GM21528 (cell line): ENCODE measurements around the gene FRMD1.

Experiments
- ATAC-seq: cut with Tn5 transposase; IDR thresholded peaks from one replicate; pipeline ENCODE4 v1.9.1; 2021; ENCODE audit warnings: mild to moderate bottlenecking, moderate library complexity; ENCODE audit not compliant: unreplicated experiment, low FRiP score

The FRMD1 gene

DNA sequence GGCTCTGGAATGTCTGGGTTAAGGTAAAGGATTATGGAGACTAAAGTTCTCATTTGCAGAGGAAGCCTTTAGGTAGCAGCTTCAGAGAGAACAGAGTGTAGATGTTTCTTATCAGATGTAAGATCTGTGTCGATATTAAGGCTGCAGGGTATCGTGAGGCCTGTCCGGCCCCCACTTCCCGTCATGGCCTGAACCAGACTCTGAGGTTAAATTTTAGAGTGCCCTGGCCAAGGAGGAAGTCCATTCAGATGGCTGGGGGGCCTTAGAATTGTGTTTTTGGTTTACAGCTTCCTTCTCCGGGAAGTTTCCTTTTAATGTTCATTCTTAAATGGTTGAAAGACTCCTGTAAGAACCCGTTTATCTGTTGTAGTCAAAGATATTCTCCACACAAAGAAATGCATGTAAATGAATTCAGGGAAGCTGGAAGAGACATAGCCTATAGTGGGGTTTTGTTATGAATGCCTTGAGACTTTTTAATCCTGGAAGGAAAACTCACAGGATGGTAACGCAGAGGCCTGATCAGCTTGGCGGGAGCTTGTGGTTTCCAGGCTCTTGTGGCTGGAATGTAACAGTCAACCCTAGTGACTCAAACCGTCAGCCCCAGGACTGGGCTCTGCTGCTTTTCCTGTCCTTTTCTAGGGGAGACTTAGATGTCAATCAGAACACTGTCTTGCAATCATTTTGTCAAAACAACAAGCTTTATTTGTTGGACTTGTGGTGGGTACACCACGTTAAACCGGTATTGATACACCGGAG, 46.8 kb downstream of the FRMD1 start:
- no peak for ATAC-seq

DNA sequence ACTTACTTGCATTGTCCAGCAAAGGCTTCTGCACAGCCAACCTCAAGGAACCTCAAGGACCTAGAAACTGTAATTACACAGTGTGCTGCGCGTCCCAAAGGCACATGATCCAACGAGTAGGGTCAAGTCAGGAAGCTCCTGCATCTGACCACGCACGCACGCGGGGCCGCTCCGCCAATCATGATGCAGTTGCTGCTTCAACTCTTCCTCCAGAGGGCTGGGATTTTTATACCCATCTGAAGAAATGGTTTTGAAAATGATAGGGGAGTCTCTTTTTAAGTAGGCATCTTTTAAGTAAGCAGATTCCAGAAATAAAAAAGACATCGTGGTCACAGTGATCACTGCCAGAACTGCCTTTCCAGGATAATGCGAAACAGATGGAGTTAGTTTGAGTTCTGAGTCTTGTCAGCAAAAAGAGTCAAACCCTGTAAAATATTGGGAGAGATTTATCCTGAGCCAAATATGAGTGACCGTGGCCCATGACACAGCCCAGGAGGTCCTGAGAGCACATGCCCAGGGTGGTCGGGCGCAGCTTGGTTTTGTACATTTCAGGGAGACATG, 47.5 kb downstream of the FRMD1 start:
- ATAC-seq: no peak

DNA sequence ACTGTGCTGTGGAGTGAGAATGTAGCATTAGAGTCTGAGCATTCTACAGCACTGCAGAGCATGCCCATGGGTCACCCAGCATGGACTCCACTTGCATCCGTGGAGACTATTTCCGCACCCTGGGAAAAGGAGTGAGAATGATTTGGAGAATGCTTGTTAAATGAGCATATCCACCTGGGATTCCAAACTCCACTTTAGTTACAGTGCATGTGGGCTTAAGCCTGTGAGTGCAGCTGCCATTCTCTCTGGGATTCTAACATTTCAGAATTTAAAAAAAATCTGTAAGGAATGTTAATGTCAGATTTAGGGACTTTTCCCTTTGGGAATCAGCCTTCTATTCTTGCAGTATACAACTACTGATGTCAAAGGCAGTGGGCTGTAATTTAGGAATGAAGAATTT, 48.1 kb downstream of the FRMD1 start:
- no peak for ATAC-seq

DNA sequence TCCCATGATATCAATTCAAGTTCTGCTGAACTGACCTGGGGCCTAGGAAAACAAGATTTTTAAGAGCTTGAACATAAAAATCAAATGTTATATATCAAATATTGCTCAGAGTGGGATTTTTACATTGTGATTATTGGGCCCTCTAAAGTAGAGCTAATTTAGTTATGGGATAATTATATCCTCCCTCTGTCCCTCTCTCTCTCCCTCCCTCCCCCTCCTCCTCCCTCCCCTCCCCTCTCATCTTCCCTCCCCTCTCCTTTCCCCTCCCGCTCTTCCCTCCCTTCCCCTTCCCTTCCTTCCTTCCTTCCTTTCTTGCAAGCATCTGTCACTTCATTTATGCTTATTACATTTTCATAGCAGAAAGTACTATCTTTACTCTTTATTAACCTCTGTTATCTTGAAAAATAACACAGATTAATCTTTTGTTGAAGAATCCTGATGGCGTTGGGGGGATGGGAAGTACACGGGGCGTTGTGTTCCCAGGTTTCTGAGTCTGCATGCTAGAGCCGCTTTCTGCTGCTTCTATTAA, 48.7 kb downstream of the FRMD1 start:
- no peak for ATAC-seq

DNA sequence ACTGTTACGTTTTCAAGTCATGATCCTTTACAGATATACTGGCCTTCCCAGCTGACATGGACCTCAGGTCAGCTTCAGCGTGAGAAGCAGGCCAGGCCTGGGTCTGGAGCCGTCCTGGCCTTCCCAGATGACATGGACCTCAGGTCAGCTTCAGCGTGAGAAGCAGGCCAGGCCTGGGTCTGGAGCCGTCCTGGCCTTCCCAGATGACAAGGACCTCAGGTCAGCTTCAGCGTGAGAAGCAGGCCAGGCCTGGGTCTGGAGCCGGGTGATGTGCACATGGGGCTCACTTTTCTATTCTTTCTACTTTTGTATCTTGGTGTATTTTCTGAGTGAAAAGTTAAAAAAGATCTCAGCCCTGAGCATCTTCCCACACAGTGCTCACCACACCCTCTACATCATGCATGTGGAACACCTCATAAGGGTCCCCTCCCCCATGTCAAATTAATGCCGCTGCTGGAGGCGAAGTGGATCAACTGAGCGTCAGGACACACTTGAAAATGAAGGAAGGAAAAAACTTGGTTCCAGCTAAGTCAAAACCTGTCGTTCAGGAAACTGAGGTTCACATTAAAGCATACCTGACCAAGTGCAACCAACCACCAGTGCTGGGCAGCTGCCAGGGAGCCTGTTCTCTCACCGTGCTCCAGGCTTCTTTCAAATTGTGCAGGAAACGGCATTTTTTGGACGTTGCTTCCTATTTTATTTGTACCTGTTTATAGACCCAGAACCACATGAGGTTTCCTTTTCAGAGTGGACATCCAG, 49.4 kb downstream of the FRMD1 start:
- no peak for ATAC-seq

DNA sequence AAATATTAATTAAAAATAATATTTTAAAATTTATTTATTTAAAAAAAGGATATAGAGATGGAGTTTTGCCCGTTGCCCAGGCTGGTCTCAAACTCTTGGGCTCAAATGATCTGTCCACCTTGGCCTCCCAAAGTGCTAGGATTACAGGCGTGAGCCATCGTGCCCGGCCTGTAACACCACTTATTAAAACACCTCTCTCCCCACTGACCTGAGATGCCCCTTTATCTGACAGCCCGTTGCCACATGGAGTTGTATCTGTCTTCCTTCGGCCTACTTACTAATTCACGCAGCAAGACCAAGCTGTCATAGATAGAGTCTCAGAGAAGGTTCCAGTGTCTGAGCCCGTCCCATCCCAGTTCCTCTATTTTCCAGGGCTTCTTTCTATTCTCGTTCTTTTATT, 50.8 kb downstream of the FRMD1 start:
- no peak for ATAC-seq

DNA sequence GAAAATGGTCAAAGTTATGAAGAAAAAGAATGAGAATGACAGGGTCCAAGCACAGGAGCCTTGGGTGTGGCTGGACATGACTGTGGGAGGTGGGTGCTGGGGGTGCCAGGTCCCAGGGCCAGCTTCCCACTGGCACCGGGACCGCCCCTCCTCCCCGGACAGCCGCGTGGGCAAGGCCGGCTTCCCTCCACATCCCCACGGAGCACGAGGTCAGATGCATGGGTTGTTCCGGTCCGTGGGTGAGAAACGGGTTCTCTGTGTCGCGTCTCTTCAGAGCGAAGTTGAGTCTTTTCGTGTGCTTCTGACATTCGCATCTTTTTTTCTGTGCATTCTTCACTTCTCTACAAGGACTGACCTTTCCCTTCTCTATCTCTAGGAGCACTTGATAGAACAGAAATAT, 51.5 kb downstream of the FRMD1 start:
- no peak for ATAC-seq

DNA sequence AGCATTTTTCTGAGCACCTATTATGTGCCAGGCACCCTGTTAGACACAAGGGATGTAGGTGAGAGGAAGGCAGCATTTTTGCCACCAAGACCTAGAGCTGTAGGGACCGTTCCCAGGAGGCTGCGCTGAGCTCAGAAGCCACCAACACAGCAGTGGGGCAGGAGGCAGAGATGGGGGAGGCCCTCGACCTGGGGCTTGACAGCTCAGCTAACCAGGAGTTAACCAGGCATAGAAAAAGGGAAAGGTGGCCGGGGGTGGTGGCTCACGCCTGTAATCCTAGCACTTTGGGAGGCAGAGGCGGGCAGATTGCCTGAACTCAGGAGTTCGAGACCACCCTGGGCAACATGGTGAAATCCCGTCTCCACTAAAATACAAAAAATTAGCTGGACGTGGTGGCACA, 52.1 kb downstream of the FRMD1 start:
- no peak for ATAC-seq

DNA sequence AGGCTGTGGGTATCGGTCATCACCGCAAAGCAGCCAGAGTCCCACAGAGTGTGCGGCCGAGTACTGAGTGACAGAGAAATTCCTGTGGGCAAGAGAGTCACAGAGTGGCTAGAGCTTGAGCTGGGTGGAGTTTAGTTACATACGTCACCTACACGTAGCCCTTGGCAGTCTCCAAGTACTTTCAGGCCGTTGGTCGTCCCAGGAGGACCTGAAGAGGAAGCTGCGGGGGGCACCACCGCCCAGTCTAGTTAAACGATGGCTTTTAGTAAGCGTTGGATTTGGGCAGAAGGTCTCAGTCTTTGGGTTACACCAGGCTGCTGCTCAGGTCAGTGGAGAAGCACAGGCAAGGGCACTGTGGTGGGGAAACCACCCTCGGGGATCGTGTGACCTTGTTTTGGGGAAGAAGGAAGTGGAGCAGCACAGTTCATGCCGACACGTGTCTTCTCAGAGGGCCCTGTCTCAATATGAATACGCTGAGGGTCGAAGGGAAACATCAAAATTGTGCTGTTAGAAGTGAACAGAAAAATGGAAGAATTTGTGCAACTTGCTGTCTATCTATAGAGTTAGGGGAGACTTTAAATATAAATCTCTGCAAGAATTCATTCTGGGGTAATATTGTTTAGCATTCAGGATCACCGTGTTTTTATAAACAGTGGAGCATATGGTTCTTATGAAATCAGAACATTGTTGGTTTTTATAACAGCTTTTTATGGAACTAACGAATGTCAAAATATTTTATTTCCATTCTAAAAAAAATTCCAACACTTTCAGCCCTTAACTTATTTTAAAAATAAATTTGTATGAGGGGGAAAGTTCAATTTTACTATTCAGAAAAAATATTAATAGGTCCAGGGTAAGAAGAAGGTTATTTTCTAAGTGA, 52.9 kb downstream of the FRMD1 start:
- no peak for ATAC-seq

DNA sequence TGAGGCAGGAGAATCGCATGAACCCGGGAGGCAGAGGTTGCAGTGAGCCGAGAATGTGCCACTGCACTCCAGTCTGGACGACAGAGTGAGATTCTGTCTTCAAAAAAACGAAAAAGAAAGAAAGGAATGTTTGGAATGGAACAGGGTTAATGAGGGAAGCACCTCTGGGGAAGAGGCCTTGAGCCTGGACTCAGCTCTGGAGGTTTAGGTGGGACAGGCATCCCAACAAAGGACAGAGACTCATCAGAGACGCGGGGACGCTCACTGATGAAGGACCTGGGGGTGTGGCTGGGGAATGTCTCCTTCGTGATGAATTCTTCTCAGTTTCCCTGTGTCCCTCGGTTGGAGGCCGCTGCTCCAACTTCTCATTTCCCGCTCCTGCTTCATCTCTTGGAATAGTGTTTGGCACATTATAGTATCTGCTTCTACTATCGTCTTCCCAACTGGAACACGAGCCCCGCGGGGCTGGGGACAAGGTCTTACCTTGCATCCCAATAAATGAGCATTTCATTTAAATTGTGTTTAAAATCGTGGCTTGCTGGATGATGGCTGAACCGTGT, 54.0 kb downstream of the FRMD1 start:
- ATAC-seq: no peak

DNA sequence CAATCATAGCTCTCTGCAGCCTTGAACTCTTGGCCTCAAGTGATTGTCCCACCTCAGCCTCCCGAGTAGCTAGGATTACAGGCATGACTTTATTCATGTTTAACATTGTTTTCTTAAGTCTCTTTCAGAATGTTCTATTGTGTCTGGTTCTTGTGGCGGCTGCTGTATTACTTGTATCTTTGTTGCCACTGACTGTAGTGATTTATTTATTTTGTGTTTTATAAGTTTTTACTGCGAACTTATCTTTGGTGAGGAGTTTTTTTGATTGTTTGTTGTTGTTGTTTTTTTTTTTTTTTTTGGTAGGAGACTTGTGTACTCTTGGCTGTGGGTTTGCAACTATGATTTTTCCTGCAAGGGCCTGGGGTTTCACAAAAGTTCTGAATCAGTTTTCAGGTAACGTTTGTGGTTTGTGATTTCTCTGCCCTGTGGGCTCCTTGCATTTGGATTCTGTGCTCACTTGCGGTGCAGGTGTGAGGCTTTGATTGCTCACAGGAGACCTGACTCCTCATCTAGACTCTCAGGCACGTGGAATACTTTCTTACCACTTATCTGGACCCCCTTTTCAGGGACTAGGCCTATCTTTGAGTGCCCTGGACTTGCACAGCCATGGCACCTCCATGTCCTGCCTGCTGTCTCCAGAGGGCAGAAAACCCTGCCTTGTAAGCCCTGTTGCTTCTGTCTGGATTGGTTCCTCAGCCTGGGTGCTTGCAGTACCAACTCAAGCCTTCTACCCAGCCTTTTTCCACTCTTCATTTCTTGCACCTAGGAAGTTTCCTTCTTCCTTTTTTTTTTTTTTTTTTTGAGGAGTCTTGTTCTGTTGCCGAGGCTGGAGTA, 56.3 kb downstream of the FRMD1 start:
- ATAC-seq: no peak

DNA sequence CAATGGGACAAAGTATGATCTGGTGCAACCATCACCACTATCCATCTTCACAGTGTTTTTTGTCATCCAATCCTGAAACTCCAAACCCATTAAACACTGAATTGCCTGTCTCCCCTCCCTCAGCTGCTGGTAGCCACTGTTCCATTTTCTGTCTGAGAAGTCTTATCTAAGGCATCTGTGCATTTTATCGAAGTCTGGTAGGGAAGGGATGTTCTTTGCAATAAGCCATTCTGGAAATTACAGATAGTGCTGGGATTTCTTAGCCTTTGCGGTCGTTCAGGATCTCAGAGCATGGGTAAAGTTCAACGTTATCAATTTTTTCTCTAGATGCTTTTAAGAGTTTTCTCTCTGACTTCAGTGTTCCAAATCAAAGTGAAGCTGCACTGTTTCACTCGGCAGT, 57.4 kb downstream of the FRMD1 start:
- ATAC-seq: no peak

DNA sequence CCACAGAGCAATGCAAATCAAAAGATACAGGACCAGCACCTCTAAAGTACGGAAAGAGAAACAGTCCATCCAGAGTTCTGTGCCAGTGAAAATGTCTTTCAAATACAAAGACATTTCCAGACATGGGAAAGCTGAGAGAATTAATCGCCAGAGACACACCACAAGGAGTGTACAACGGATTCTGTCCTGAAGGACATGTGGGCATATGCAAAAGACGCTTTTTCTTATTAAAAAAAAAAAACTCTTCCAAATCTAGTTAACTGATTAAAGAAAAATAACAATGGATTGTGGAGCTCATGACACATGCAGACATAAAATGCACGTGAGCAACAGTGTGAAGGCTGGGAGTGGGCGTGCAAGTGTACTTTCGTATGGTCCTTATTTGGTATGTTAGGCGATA, 58.8 kb downstream of the FRMD1 start:
- ATAC-seq: no peak

DNA sequence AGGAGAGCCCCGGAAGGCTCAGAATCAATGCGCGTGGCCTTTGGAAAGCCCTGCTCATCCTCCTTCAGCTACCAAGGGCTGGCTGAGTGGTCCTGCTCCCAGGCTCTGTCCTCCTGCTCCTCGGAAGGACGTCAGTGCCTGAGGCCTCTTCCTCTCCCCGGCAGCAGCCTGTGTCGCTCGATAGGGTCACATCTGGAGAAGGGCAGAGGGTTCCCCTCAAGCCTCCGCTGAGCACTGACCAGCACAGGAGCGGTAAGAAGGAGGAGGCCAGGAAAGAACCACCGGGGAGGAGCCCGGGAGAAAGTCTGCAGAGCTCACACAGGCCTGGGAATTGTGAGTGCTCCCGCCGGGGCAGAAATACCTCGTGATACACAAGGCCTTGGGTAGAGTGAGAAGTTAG, 60.3 kb downstream of the FRMD1 start:
- ATAC-seq: no peak

DNA sequence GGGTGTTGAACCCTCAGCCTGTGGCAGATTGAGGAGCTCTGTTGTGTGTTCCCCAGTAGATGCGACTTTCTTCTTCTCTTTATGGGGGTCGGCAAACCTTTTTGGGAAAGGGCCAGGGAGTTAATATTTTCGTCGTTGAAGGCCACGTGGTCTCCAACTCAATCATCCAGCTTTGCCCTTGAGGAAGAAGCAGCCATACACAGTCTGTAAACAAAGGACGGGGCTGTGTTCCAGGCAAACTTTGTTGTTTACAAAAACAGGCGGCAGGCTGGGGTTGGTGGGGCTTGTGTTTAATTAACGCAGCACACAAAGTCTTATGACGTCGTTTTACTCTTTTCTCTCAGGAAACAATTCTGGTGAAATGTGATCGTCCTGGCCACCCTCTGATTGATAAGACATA, 61.4 kb downstream of the FRMD1 start:
- ATAC-seq: no peak

DNA sequence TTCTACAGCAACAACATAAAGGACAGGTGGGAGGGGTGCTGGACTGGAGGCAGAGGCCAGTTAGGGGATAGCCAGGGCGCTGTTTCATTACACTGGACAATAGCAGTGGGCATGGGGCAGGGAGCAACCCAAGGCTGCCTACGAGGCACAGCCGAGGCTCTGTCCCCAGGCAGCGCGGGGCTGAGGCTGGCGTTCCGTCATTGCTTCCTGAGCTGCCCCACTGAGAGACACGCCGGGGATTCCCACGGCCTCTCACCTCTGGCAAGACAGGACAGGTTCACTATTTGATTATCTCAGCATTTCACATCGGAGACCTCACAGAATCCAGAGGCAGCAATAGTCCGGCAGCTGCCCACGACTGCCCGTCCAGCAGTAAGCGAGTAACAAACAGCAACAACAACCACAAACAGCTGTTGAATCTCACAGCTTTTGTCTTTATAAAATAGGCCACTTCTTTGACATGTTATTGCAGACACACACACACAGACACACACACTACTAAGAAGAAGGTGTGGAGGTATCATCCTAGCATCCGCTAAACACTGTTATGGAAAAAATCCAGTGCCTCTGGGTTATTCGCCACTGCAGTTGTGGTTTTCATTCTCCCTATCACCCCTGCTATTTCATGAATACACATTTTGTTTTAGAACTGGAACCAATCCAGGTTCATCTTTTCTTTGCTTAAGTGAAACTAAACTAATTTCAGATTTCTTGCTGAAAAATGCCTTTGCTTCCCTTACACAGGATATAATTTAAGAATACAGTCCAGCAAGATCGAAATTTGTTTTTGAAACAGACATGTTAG, 62.1 kb downstream of the FRMD1 start:
- ATAC-seq: no peak

DNA sequence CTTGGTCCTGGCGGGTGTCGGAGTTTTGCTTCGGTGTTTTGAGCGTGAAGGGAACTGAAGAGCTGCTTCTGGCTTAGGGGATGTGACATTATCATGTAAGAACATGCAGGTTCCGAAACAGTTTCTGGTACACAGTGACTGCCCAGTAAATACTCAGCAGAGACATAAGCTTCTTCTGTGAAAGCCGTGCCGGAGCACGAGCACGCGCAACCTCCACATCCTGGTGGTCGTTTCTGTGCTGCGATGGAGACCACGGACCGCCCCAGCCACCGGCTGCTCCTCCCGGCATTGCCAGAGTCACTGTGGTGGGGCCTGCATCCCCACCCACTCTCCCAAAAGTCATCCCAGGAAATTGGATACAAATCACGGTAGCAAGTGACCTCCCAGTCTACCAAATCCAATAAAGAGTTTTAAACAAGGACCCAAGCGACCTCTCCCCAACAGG, 62.8 kb downstream of the FRMD1 start:
- no peak for ATAC-seq

DNA sequence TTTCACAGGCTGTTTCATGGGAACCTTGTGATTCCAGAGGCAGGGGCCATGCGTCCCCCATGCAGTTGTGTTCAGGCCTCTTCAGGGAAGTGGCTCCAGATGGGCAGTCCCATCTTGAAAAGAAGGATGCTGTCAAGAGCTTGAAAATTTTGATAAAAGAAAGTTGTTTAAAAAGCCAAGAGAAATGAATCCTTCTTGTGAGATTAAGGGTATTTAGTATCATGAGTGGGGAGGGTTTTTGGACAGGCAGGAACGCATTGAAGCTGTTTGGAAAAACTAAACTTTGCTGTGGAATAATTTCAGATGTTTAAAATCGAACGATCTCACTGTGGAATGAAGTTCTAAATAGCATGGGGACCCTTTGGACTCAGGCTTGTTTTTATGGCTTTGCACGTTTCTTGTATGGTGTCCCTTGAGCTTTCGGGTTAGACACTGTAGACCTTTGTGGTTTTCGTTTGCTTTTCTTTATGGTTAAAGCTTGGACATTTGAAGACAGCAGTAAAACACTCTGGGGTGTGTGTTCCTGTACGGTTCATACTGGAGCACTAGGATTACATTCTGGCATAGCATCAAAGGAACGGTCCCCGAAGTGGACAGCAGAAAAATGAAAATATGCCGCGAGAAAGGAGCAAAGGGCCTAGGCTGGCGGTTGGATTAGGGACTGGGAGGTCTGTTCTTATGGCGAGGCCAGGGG, 63.4 kb downstream of the FRMD1 start:
- ATAC-seq: no peak
